ENCODE measurements around the gene ASXL1. TPM values are rescaled to one million over a fixed set of nuclear protein-coding genes. Genes with fewer than 3 reads are reported as not detected.
A peak's percentile ranks its signal among the peaks of the same experiment; 100 is the strongest.

Gene ASXL1
- total RNA-seq, 4 donors from 2014 or later = 43.5 to 79.8 (median 58.4) TPM

DNA sequence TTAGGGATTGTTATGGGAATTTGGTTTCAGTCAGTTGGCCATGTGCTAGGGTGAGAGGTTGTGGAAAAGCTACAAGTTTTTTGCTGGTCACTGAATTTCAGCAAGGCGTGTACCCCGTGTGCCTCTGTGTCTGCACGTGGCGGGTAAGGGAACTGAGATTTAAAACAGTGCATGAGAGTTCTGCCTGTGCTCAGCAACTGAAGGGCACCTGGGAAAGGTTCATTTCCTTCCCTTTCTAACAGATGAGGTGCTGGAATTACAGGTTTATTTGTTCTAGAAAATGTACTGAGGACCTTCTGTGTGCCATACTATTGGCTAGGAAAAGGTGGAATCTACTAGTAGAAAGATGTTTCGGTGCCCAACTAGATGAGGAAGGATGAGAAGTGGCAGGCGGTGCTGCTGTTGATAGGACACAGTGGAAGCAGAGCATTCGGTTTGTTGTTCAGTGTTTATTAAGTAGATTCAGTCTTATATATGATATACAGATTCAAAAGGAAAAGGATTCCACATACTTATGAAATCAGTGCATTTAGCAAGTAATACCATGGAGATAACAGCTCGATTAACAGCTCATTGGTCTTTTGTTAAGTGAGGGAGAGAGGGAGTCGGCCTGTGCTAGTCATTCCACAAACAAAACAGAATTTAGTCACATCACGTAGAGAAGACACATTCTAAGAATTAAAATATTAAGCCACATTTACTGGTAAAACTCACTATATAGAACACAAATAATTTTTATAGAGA is 84.7 kb downstream of the ASXL1 start:
- Histone ChIP-seq H3K27ac (no peak overlapping the region), H3K4me3 (no peak overlapping the region), H3K9me3 (no peaks in the 10 kb centered on the region), H3K4me1 (peaks cover 0 to 32% (median 3%) of the 10 kb centered on the region in 3 donors), H3K36me3 (peaks cover 0 to 87% of the 10 kb centered on the region in 2 donors), H3K27me3 (no peaks in the 10 kb centered on the region)
- TF ChIP-seq POLR2AphosphoS5 (IDR thresholded peaks at IDR 0.05) (no peak), POLR2A (IDR thresholded peaks at IDR 0.05) (no peak), EP300 (IDR thresholded peaks at IDR 0.05) (no peak)
- TF ChIP-seq, protein P1, sequence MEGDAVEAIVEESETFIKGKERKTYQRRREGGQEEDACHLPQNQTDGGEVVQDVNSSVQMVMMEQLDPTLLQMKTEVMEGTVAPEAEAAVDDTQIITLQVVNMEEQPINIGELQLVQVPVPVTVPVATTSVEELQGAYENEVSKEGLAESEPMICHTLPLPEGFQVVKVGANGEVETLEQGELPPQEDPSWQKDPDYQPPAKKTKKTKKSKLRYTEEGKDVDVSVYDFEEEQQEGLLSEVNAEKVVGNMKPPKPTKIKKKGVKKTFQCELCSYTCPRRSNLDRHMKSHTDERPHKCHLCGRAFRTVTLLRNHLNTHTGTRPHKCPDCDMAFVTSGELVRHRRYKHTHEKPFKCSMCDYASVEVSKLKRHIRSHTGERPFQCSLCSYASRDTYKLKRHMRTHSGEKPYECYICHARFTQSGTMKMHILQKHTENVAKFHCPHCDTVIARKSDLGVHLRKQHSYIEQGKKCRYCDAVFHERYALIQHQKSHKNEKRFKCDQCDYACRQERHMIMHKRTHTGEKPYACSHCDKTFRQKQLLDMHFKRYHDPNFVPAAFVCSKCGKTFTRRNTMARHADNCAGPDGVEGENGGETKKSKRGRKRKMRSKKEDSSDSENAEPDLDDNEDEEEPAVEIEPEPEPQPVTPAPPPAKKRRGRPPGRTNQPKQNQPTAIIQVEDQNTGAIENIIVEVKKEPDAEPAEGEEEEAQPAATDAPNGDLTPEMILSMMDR (IDR thresholded peaks at IDR 0.05) = no peak
- 69 to 87% methylated on average over 6 to 7 of the region's 10 CpGs for WGBS, 2 donors (ENCODE audit: low coverage in 1 of 2)
- no peak for ATAC-seq

DNA sequence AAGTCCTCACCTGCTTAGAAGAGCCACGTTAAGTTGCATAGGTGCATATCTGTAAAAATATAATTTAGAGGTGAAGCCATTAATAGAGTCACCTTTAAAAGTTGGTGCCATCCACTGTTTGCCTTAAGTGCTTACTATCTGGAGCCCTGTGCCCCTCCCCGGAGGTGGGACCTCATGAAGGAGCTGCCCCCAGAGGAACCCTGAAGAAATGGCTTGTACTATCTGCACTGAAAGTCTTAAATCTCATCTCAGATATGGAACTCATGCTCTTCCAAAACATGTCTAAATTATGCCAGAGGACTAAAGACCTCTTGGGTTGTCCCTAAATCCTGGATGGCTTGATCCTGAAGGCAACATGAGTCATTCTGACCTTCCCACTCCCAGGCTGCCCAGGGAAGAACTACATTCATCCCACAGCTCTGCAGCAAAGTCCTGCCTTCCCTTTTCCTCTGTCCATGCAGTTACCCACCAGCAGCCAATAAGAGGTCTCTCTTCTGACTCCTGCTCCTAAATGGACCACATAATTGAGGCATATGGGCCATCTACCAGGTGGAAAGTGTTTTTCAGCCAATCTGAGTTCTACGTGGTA is 85.3 kb downstream of the ASXL1 start:
- Histone ChIP-seq H3K4me1 (peaks cover 0 to 39% (median 9%) of the 10 kb centered on the region in 3 donors), H3K36me3 (peaks cover 0 to 82% of the 10 kb centered on the region in 2 donors), H3K9me3 (no peaks in the 10 kb centered on the region), H3K27ac (no peak overlapping the region), H3K27me3 (no peaks in the 10 kb centered on the region), H3K4me3 (no peak overlapping the region)
- TF ChIP-seq, protein P1 (IDR thresholded peaks at IDR 0.05) = no peak
- TF ChIP-seq POLR2A (IDR thresholded peaks at IDR 0.05) (no peak), EP300 (IDR thresholded peaks at IDR 0.05) (no peak), POLR2AphosphoS5 (IDR thresholded peaks at IDR 0.05) (no peak)
- ATAC-seq = no peak
- WGBS, 2 donors (ENCODE audit: low coverage in 1 of 2) = 92 to 97% methylated on average over 2 to 3 of the region's 3 CpGs

DNA sequence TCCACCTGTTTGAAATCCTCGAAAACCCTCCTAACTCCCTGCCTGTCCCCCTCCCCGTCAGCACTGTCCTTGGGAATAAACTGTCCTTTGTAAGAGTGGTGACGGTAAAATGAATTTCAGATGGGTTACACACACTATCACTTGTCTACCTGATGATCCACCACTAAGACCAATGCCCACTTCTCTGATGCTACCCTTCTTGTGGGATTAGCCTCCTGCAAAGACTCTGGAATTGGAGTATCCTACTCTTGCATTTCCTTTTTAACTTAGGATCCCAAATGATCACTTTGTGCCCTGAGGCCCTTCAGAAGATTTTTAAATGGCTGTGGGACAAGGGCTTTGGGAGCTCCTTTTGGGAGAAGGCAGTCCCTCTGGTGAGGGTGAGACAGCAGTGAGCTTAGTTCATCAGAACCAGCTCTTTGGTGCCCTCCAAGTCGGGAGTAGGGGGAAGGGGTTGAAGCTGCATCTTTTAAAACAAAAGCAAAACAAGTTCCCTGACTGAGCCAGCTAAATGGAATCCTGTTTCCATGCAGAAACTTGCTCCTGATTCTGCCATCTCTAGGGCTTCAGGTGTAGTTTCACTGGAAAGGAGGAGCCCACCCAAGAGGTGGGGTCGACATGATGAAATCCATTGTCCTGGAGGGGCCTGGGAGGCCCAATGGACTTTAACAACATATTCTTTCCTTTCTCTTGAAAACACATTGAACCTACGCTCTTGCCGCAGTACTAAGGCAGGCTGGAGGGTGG is 86.5 kb downstream of the ASXL1 start:
- no peak for ATAC-seq
- Histone ChIP-seq H3K36me3 (peaks cover 0 to 70% of the 10 kb centered on the region in 2 donors), H3K4me3 (no peak overlapping the region), H3K27ac (no peak overlapping the region), H3K9me3 (no peaks in the 10 kb centered on the region), H3K4me1 (peaks cover 0 to 48% (median 17%) of the 10 kb centered on the region in 3 donors), H3K27me3 (no peaks in the 10 kb centered on the region)
- TF ChIP-seq, protein P1 (IDR thresholded peaks at IDR 0.05) = no peak
- TF ChIP-seq POLR2A (IDR thresholded peaks at IDR 0.05) (no peak), POLR2AphosphoS5 (IDR thresholded peaks at IDR 0.05) (no peak), EP300 (IDR thresholded peaks at IDR 0.05) (no peak)
- 67 to 76% methylated on average over 3 to 6 of the region's 7 CpGs for WGBS, 2 donors (ENCODE audit: low coverage in 1 of 2)

DNA sequence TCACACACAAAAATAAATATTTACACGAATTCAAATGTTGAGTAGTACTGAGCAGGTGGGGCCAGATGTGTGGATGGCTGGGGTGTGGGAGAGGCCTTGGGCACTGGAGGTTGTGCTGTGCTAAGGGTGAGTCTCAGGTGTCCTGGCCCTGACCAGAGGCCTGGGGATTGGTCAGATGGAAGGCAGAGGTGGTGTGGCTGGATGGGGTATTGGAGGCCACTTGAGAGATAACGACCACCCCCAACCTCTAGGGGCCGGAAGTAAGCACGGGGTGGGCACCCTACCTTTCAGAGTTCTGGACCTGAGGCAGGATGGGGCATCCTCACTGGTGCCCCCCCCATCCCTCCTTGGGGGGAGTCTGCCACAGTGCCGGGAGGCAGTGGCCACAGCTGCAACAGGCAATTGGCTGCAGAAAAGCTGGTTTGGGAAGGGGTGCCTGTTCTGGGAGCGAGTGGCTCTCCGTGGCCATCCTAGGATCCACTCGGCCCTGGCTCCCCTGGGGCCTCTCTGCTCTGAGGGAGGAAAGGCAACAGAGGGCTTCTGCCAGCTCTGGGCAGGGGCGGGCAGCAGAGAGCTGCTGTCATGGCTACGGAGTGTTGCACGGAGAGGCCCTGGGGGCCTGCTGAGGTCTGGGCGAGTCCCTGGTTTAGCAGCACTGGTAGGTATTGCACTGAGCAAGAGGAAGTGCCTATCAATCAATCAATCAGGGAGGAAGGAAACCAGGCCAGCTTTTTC is 87.6 kb downstream of the ASXL1 start:
- no peaks in the 10 kb centered on the region for H3K27me3 ChIP-seq
- peaks cover 0 to 58% (median 17%) of the 10 kb centered on the region in 3 donors for H3K4me1 ChIP-seq
- H3K36me3 ChIP-seq = peaks cover 0 to 69% of the 10 kb centered on the region in 2 donors
- TF ChIP-seq POLR2A (IDR thresholded peaks at IDR 0.05) = no peak
- TF ChIP-seq, protein P1 (IDR thresholded peaks at IDR 0.05) = no peak
- no peak for TF ChIP-seq POLR2AphosphoS5 (IDR thresholded peaks at IDR 0.05)
- no peak for TF ChIP-seq EP300 (IDR thresholded peaks at IDR 0.05)
- H3K9me3 ChIP-seq = no peaks in the 10 kb centered on the region
- H3K27ac ChIP-seq = peak overlapping the region in 1 of 4 donors; percentile 33
- no peak for ATAC-seq
- 48 to 53% methylated on average over 3 to 8 of the region's 12 CpGs for WGBS, 2 donors (ENCODE audit: low coverage in 1 of 2)
- no peak overlapping the region for H3K4me3 ChIP-seq

Data from gastroesophageal sphincter (tissue), 4 donors.